Measurements from ENCODE around the gene SPATA3.

- TF ChIP-seq CTCF (optimal IDR thresholded peaks at IDR 0.05 in 1 of 3, IDR thresholded peaks at IDR 0.05 in 1 of 3, conservative IDR thresholded peaks at IDR 0.05 in 1 of 3; ENCODE audit: extremely low read depth in 1 of 3, insufficient read depth in 2 of 3, low read length in 3 of 3) (no peak), EZH2 (IDR thresholded peaks at IDR 0.05; ENCODE audit: low read length) (no peak)
Observed at GRCh38 chr2:230990899-230991150, 5.1 kb upstream of the SPATA3 start.

Data from keratinocyte (primary cell).